ENCODE measurements around the gene MAGEB4. TPM values are rescaled to one million over a fixed set of nuclear protein-coding genes. Genes with fewer than 3 reads are reported as not detected.

The MAGEB4 gene
- total and polyA plus RNA-seq, 2 of the 4 experiments (the other 2 are of a cell fraction) = not detected

GRCh38 chrX:30212172-30212571 lies 29.6 kb upstream of the MAGEB4 start:
- BruUV-seq (replicated peaks) = no TSS peak
- Histone ChIP-seq H2BK15ac (ENCODE audit: low read depth, low read length) (no peak overlapping the region), H3K4me2 (ENCODE audit: low read depth, low read length) (no peak overlapping the region), H3K27me3 (ENCODE audit: control insufficient read depth, insufficient read depth, low read length) (peaks cover 3% of the 10 kb centered on the region; the same call in 1 of the 2 replicates), H4K8ac (ENCODE audit: low read depth in 2 of 2, low read length in 2 of 2) (no peak overlapping the region), H2BK5ac (ENCODE audit: low read depth, low read length, poor library complexity, severe bottlenecking) (no peak overlapping the region), H2BK120ac (ENCODE audit: low read depth, low read length) (no peak overlapping the region), H3K79me1 (ENCODE audit: low read depth in 1 of 2, low read length in 2 of 2) (no peaks in the 10 kb centered on the region), H3K9me1 (ENCODE audit: insufficient read depth, low read length) (no peaks in the 10 kb centered on the region), H3K4me1 (ENCODE audit: control insufficient read depth, insufficient read depth, low read length) (no peaks in the 10 kb centered on the region), H3K4ac (ENCODE audit: low read depth, low read length) (no peak overlapping the region), H3K18ac (ENCODE audit: low read depth, low read length) (no peak overlapping the region), H3K36me3 (ENCODE audit: control insufficient read depth, insufficient read depth, low read length) (no peaks in the 10 kb centered on the region), H2AFZ (replicated peaks; ENCODE audit: low read length, poor library complexity) (no peak overlapping the region), H3K27ac (ENCODE audit: insufficient read depth, low read length) (no peak overlapping the region), H4K5ac (ENCODE audit: low read depth, low read length) (no peak overlapping the region), H2BK20ac (ENCODE audit: low read depth, low read length) (no peak overlapping the region), H2AK9ac (replicated peaks; ENCODE audit: low read depth, low read length, poor library complexity) (no peak overlapping the region), H3K9ac (ENCODE audit: low read depth, low read length) (no peak overlapping the region), H2AK5ac (ENCODE audit: low read depth, low read length) (no peak overlapping the region), H4K91ac (ENCODE audit: insufficient read depth, low read depth, low read length) (no peak overlapping the region), H3K4me3 (ENCODE audit: insufficient read depth, low read depth, low read length) (no peak overlapping the region), H3K9me3 (ENCODE audit: control insufficient read depth, insufficient read depth, low read length) (no peaks in the 10 kb centered on the region; the same call in 1 of the 2 replicates), H3K14ac (replicated peaks; ENCODE audit: low read depth, low read length) (no peak overlapping the region), H4K20me1 (ENCODE audit: insufficient read depth, low read length) (no peaks in the 10 kb centered on the region), H3K56ac (ENCODE audit: extremely low read depth, insufficient read depth, low read length) (no peak overlapping the region), H3K23ac (ENCODE audit: low read depth, low read length) (no peak overlapping the region)
- no peak for TF ChIP-seq BHLHE40 (IDR thresholded peaks at IDR 0.05; ENCODE audit: low read depth, low read length)
- no peak for TF ChIP-seq POLR2A (IDR thresholded peaks at IDR 0.05; ENCODE audit: low read depth, low read length)
- TF ChIP-seq CHD1 (IDR thresholded peaks at IDR 0.05; ENCODE audit: low read depth, low read length) = no peak
- no peak for TF ChIP-seq MAFK (IDR thresholded peaks at IDR 0.05; ENCODE audit: low read depth, low read length)
- TF ChIP-seq ELK1 (IDR thresholded peaks at IDR 0.05; ENCODE audit: borderline replicate concordance, low read depth, low read length) = no peak
- TF ChIP-seq NFE2L2 (IDR thresholded peaks at IDR 0.05; ENCODE audit: low read depth, low read length) = no peak
- TF ChIP-seq CEBPB (IDR thresholded peaks at IDR 0.05; ENCODE audit: low read depth, low read length) = no peak
- TF ChIP-seq RFX5 (IDR thresholded peaks at IDR 0.05; ENCODE audit: low read depth, low read length) = no peak
- no peak for TF ChIP-seq RCOR1 (IDR thresholded peaks at IDR 0.05; ENCODE audit: insufficient replicate concordance, low read length)
- in situ Hi-C loops (cut with MboI; ENCODE audit: low sequenced_read_pairs) (no loop called here), dilution Hi-C loops (cut with HindIII; ENCODE audit: low sequenced_read_pairs, unreplicated experiment) (no loop called here), intact Hi-C loops (cut with micrococcal nuclease) (no loop called here)
- CTCF ChIA-PET = interaction anchor here (0.5 kb wide), 1 partner anchor 14 kb away, joined by 3 read pairs; no protein-coding TSS in a partner anchor
- DNase-seq (no peak), ATAC-seq (ENCODE audit: low read depth) (no peak)
- POLR2A ChIA-PET (ENCODE audit: unreplicated experiment) = no interaction called here
- no CpG with 5 or more reads among the region's 2 CpGs for WGBS, 2 experiments (ENCODE audit: extremely low coverage in 2 of 2, insufficient read length in 1 of 2)

Data from IMR-90 (cell line).